MCF 10A (cell line): ENCODE data around the gene KANSL3. TPM values are rescaled to one million over a fixed set of nuclear protein-coding genes. Genes with fewer than 3 reads are reported as not detected.

Experiments
- BruUV-seq: library from RNA; stranded (reverse); fragments of 400-500 nt; replicated peaks from 2 replicates; lab custom pipeline; 2021; lab: Mats Ljungman, UMichigan
- CTCF ChIA-PET: fragments of 300-600 bp; sonication (Branson Sonifier 250); formaldehyde crosslinking; extraction: SDS; loops from one replicate; lab custom pipeline; 2021; ENCODE audit warnings: antibody characterized with exemption, inconsistent platforms; lab: Yijun Ruan, JAX
- POLR2A ChIA-PET: fragments of 300-600, 350-650 bp; sonication (Branson Sonifier 250); formaldehyde crosslinking; extraction: SDS; loops from one replicate; lab custom pipeline; 2020; ENCODE audit warnings: antibody characterized with exemption, inconsistent platforms; lab: Yijun Ruan, JAX
- DNase-seq: peaks from one replicate; pipeline ENCODE4 v3.0.0-alpha.2; 2018; ENCODE audit not compliant: unreplicated experiment
- H3K27ac Mint-ChIP-seq: one replicate; pipeline ENCODE4 v1.8.0; 2022; ENCODE audit warnings: mild to moderate bottlenecking, low read depth, mixed read lengths; ENCODE audit not compliant: unreplicated experiment
- H3K27me3 Mint-ChIP-seq: one replicate; pipeline ENCODE4 v1.8.0; 2022; ENCODE audit warnings: mixed read lengths; ENCODE audit not compliant: insufficient read depth, unreplicated experiment
- H3K36me3 Mint-ChIP-seq: one replicate; pipeline ENCODE4 v1.8.0; 2022; ENCODE audit warnings: mild to moderate bottlenecking, moderate library complexity, mixed read lengths; ENCODE audit not compliant: insufficient read depth, unreplicated experiment
- H3K4me1 Mint-ChIP-seq: one replicate; pipeline ENCODE4 v1.8.0; 2022; ENCODE audit warnings: mixed read lengths; ENCODE audit not compliant: insufficient read depth, unreplicated experiment
- H3K4me3 Mint-ChIP-seq: one replicate; pipeline ENCODE4 v1.8.0; 2022; ENCODE audit warnings: mild to moderate bottlenecking, moderate library complexity, mixed read lengths; ENCODE audit not compliant: unreplicated experiment
- H3K9me3 Mint-ChIP-seq: one replicate; pipeline ENCODE4 v1.8.0; 2022; ENCODE audit warnings: mixed read lengths; ENCODE audit not compliant: unreplicated experiment
- intact Hi-C: fragments of 100-400 bp; cut with micrococcal nuclease; formaldehyde crosslinking; loops from 2 replicates; pipeline ENCODE4 v1.14.1; 2022
- total RNA-seq: library from RNA; stranded (reverse); gene quantifications from 2 replicates; pipeline ENCODE4 v1.2.3, GENCODE V29; 2022
- TF ChIP-seq, protein P1 (sequence below): fragments of 200-600 bp; IDR thresholded peaks from one replicate; pipeline ENCODE4 v1.8.0; 2022; ENCODE audit warnings: antibody characterized with exemption, mild to moderate bottlenecking; ENCODE audit not compliant: unreplicated experiment

Gene KANSL3
- total RNA-seq, 1 experiment from 2014 or later, result 41.4 TPM

DNA sequence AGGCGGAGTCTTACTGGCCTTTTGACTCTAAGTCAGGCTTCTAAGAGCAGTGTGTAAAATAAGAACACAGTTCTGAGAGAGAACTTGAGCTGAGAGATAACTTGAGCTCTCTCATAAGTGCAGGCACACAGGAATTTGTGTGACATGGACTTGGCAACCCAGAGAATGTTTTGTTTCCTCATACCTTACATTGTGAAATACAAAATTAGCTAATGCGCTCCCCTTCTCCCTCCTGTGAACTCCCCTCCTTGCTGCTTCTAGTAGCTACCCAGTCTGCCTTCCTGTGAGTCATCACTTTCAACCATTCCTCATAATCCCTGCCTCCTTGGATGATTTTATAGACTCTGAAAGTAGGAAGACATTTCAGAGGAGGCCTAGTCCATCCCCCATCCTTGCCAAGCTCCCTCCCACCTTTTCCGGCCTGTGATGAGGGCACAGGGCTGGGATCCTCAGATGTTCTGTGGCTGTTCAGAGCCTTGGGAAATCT lies 27.0 kb upstream of the KANSL3 start:
- intact Hi-C loops, result loop anchor here (10.0 kb wide), 1 partner anchor 70 kb away; no protein-coding TSS in a partner anchor
- TF ChIP-seq, protein P1, sequence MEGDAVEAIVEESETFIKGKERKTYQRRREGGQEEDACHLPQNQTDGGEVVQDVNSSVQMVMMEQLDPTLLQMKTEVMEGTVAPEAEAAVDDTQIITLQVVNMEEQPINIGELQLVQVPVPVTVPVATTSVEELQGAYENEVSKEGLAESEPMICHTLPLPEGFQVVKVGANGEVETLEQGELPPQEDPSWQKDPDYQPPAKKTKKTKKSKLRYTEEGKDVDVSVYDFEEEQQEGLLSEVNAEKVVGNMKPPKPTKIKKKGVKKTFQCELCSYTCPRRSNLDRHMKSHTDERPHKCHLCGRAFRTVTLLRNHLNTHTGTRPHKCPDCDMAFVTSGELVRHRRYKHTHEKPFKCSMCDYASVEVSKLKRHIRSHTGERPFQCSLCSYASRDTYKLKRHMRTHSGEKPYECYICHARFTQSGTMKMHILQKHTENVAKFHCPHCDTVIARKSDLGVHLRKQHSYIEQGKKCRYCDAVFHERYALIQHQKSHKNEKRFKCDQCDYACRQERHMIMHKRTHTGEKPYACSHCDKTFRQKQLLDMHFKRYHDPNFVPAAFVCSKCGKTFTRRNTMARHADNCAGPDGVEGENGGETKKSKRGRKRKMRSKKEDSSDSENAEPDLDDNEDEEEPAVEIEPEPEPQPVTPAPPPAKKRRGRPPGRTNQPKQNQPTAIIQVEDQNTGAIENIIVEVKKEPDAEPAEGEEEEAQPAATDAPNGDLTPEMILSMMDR, result no peak
- peak; percentile 99 for DNase-seq
- Mint-ChIP-seq H3K4me1 (no peaks in the 10 kb centered on the region), H3K27me3 (no peaks in the 10 kb centered on the region), H3K36me3 (no peaks in the 10 kb centered on the region), H3K9me3 (no peaks in the 10 kb centered on the region), H3K4me3 (peak overlapping the region; percentile 2), H3K27ac (peak overlapping the region; percentile 4)
- ChIA-PET CTCF (interaction anchor here (0.6 kb wide), 1 partner anchor 32 kb away, joined by 3 read pairs; no protein-coding TSS in a partner anchor), POLR2A (interaction anchor here (0.6 to 2.2 kb wide), 10 partner anchors 14 to 335 kb away, joined by 3 to 17 read pairs (median 5); partner anchors contain the start of genes CNNM4 and KANSL3)
- BruUV-seq, result no TSS peak

DNA sequence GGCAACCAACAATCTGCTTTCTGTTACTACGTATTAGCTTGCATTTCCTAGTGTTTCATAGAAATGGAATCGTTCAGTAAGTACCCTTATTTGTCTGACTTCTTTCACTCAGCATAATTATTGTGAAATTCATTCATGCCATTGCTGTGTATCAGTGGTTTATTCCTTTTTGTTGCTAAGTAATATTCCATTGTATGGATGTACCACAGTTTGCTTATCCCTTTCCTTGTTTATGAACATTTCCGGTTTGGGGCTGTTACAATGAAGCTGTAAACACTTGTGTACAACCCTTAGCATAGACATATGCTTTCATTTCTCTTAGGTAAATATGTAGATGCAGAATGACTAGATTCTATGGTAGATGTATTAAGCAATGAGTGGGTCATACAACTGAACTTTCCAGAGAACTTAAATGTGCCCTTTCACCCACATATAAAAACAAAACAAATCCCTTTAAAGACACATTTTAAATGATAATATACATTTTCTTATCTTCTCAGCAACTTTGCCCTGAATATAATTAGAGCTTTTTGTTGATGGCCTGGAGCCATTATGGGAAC lies 26.3 kb upstream of the KANSL3 start:
- no peak overlapping the region for H3K4me3 Mint-ChIP-seq
- H3K4me1 Mint-ChIP-seq, result no peaks in the 10 kb centered on the region
- POLR2A ChIA-PET, result interaction anchor here (0.6 to 2.2 kb wide), 12 partner anchors 15 to 336 kb away, joined by 3 to 17 read pairs (median 4); partner anchors contain the start of genes CNNM4 and KANSL3
- no peak for DNase-seq
- CTCF ChIA-PET, result interaction anchor here (0.5 to 0.7 kb wide), 2 partner anchors 46 to 98 kb away, joined by 3 read pairs; no protein-coding TSS in a partner anchor
- BruUV-seq, result no TSS peak
- intact Hi-C loops, result loop anchor here (10.0 kb wide), 1 partner anchor 70 kb away; no protein-coding TSS in a partner anchor
- TF ChIP-seq, protein P1, result no peak
- H3K36me3 Mint-ChIP-seq, result no peaks in the 10 kb centered on the region
- H3K27me3 Mint-ChIP-seq, result no peaks in the 10 kb centered on the region
- no peaks in the 10 kb centered on the region for H3K9me3 Mint-ChIP-seq
- H3K27ac Mint-ChIP-seq, result peak overlapping the region; percentile 4

DNA sequence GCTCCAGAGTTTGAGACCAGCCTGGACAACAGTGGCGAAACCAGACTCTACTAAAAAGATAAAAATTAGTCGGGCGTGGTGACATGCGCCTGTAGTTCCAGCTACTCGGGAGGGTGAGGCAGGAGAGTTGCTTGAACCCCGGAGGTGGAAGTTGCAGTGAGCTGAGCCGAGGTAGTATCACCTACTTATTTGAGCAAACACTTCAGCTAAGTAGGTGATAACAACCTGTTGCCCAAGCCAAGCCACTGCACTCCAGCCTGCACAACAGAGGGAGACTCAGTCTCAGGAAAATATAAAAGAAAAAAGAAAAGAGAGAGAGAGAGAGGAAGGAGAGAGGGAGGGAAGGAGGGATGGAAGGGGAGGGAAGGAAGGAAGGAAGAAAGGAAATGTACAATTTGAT lies 25.7 kb upstream of the KANSL3 start:
- ChIA-PET CTCF (interaction anchor here (0.5 to 1.0 kb wide), 4 partner anchors 8 to 129 kb away, joined by 3 to 6 read pairs (median 3); no protein-coding TSS in a partner anchor), POLR2A (interaction anchor here (0.9 to 2.2 kb wide), 4 partner anchors 19 to 99 kb away, joined by 3 to 17 read pairs (median 4); partner anchors contain the start of gene KANSL3)
- Mint-ChIP-seq H3K9me3 (no peaks in the 10 kb centered on the region), H3K36me3 (no peaks in the 10 kb centered on the region), H3K27ac (no peak overlapping the region), H3K4me3 (no peak overlapping the region), H3K4me1 (no peaks in the 10 kb centered on the region), H3K27me3 (no peaks in the 10 kb centered on the region)
- DNase-seq, result no peak
- TF ChIP-seq, protein P1, result no peak
- intact Hi-C loops, result loop anchor here (10.0 kb wide), 1 partner anchor 71 kb away; no protein-coding TSS in a partner anchor
- no TSS peak for BruUV-seq

DNA sequence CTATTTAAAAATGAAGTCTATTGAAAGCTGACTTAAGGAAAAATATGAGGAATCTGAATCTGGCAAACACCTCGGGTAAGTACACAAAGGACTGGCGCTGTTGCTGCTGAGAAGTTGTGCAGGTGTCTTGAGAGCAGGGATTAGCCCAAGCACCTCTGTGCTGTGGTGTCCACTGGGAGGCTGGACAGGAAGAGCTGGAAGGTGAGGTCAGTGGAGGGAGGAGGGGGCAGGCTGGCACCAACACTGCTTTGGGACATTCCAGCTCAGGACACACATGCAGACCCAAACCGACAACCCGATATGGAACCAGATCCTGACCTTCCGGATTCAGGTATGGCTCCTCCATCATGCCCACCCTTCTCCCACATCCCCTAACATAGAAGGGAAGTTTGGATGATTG lies 25.1 kb upstream of the KANSL3 start:
- TF ChIP-seq, protein P1, result no peak
- no peak overlapping the region for H3K27ac Mint-ChIP-seq
- ChIA-PET CTCF (interaction anchor here (0.6 to 1.0 kb wide), 3 partner anchors 8 to 147 kb away, joined by 3 to 6 read pairs (median 3); no protein-coding TSS in a partner anchor), POLR2A (interaction anchor here (0.9 to 1.0 kb wide), 2 partner anchors 19 to 46 kb away, joined by 3 to 4 read pairs; no protein-coding TSS in a partner anchor)
- DNase-seq, result no peak
- no TSS peak for BruUV-seq
- intact Hi-C loops, result loop anchor here (10.0 kb wide), 1 partner anchor 72 kb away; no protein-coding TSS in a partner anchor
- H3K36me3 Mint-ChIP-seq, result no peaks in the 10 kb centered on the region
- H3K4me1 Mint-ChIP-seq, result no peaks in the 10 kb centered on the region
- H3K27me3 Mint-ChIP-seq, result no peaks in the 10 kb centered on the region
- no peaks in the 10 kb centered on the region for H3K9me3 Mint-ChIP-seq
- H3K4me3 Mint-ChIP-seq, result no peak overlapping the region
